Breast epithelium (tissue), 3 donors: ENCODE measurements around the gene APOBEC3A.

Experiments
- POLR2A ChIP-seq: fragments of 450-650 bp; IDR thresholded peaks from one replicate; pipeline ENCODE4 v1.6.1; 2016; ENCODE audit warnings: antibody characterized with exemption, mild to moderate bottlenecking, moderate library complexity
- POLR2AphosphoS5 ChIP-seq, 3 donors: sonication (generic); formaldehyde crosslinking; IDR thresholded peaks; one replicate each; pipeline ENCODE4 v1.6.1; 2017; ENCODE audit warnings: antibody characterized with exemption in 3 of 3
- TF ChIP-seq, protein P1 (sequence below), 3 donors: fragments of 450-650 bp; IDR thresholded peaks; one replicate each; pipeline ENCODE4 v1.5.1; 2016 to 2017; ENCODE audit warnings: antibody characterized with exemption in 3 of 3, mild to moderate bottlenecking in 3 of 3, moderate library complexity in 3 of 3

- TF ChIP-seq, protein P1, sequence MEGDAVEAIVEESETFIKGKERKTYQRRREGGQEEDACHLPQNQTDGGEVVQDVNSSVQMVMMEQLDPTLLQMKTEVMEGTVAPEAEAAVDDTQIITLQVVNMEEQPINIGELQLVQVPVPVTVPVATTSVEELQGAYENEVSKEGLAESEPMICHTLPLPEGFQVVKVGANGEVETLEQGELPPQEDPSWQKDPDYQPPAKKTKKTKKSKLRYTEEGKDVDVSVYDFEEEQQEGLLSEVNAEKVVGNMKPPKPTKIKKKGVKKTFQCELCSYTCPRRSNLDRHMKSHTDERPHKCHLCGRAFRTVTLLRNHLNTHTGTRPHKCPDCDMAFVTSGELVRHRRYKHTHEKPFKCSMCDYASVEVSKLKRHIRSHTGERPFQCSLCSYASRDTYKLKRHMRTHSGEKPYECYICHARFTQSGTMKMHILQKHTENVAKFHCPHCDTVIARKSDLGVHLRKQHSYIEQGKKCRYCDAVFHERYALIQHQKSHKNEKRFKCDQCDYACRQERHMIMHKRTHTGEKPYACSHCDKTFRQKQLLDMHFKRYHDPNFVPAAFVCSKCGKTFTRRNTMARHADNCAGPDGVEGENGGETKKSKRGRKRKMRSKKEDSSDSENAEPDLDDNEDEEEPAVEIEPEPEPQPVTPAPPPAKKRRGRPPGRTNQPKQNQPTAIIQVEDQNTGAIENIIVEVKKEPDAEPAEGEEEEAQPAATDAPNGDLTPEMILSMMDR (IDR thresholded peaks at IDR 0.05), result no peak
- no peak for TF ChIP-seq POLR2A
- no peak for TF ChIP-seq POLR2AphosphoS5 (IDR thresholded peaks at IDR 0.05)
Observed at GRCh38 chr22:38986629-38987028, 29.2 kb downstream of the APOBEC3A start.
